HG03095 (cell line): Measurements from ENCODE around the gene PLEKHA8.
A peak's percentile ranks its signal among the peaks of the same experiment; 100 is the strongest.

Source experiments
- ATAC-seq: cut with Tn5 transposase; IDR thresholded peaks from one replicate; pipeline ENCODE4 v1.9.1; 2021; ENCODE audit warnings: moderate library complexity; ENCODE audit not compliant: unreplicated experiment

The PLEKHA8 gene

GRCh38 chr7:30142710-30143109, 114.5 kb downstream of the PLEKHA8 start:
- no peak for ATAC-seq

GRCh38 chr7:30143748-30144251, 115.6 kb downstream of the PLEKHA8 start:
- ATAC-seq, result no peak

GRCh38 chr7:30144657-30145306, 116.6 kb downstream of the PLEKHA8 start:
- ATAC-seq, result no peak

- no peak for ATAC-seq
Measured at GRCh38 chr7:30145426-30145970, 117.3 kb downstream of the PLEKHA8 start.

- no peak for ATAC-seq
Measured at GRCh38 chr7:30146127-30146612, 118.0 kb downstream of the PLEKHA8 start.

GRCh38 chr7:30147223-30147622, 119.0 kb downstream of the PLEKHA8 start:
- no peak for ATAC-seq

- ATAC-seq, result no peak
Measured at GRCh38 chr7:30147785-30148184, 119.6 kb downstream of the PLEKHA8 start.

- ATAC-seq, result no peak
Measured at GRCh38 chr7:30148426-30148825, 120.2 kb downstream of the PLEKHA8 start.

- no peak for ATAC-seq
Measured at GRCh38 chr7:30148951-30149459, 120.8 kb downstream of the PLEKHA8 start.

- ATAC-seq, result no peak
Measured at GRCh38 chr7:30149640-30150272, 121.5 kb downstream of the PLEKHA8 start.

GRCh38 chr7:30150711-30151110, 122.5 kb downstream of the PLEKHA8 start:
- ATAC-seq, result no peak

- ATAC-seq, result no peak
Measured at GRCh38 chr7:30154111-30154587, 125.9 kb downstream of the PLEKHA8 start.

GRCh38 chr7:30155481-30155880, 127.3 kb downstream of the PLEKHA8 start:
- ATAC-seq, result no peak

- no peak for ATAC-seq
Measured at GRCh38 chr7:30157204-30157603, 129.0 kb downstream of the PLEKHA8 start.

- ATAC-seq, result peak; percentile 38
Measured at GRCh38 chr7:30159163-30159562, 131.0 kb downstream of the PLEKHA8 start.

GRCh38 chr7:30159698-30160143, 131.5 kb downstream of the PLEKHA8 start:
- no peak for ATAC-seq

- no peak for ATAC-seq
Measured at GRCh38 chr7:30160329-30160728, 132.1 kb downstream of the PLEKHA8 start.

- no peak for ATAC-seq
Measured at GRCh38 chr7:30162133-30162532, 133.9 kb downstream of the PLEKHA8 start.

GRCh38 chr7:30162622-30163124, 134.5 kb downstream of the PLEKHA8 start:
- no peak for ATAC-seq

GRCh38 chr7:30163231-30163894, 135.2 kb downstream of the PLEKHA8 start:
- ATAC-seq, result no peak

GRCh38 chr7:30164567-30164966, 136.4 kb downstream of the PLEKHA8 start:
- no peak for ATAC-seq
